Neural cell (in vitro differentiated cells): ENCODE measurements around the gene MEGF11. TPM values are rescaled to one million over a fixed set of nuclear protein-coding genes. Genes with fewer than 3 reads are reported as not detected.

ENCODE experiments used
- H2AFZ ChIP-seq: fragments of 200-600, 300-800 bp; sonication (generic), shearing (Covaris generic); 2 replicates; pipeline ENCODE4 v1.6.0; 2014; ENCODE audit warnings: low read depth, mild to moderate bottlenecking, antibody characterized with exemption, low read length, moderate library complexity
- H3F3A ChIP-seq: fragments of 200-600 bp; shearing (Covaris generic); 2 replicates; pipeline ENCODE4 v1.6.1; 2016; ENCODE audit warnings: mild to moderate bottlenecking, moderate library complexity, mixed read lengths, antibody characterized with exemption, low read length; ENCODE audit not compliant: insufficient read depth, poor library complexity, severe bottlenecking
- H3K27ac ChIP-seq: fragments of 200-600, 300-800 bp; sonication (generic), shearing (Covaris generic); 2 replicates; pipeline ENCODE4 v1.5.1; 2014; ENCODE audit warnings: mild to moderate bottlenecking, low read length, moderate library complexity
- H3K27me3 ChIP-seq: fragments of 300-800, 200-600 bp; sonication (generic), shearing (Covaris generic); 2 replicates; pipeline ENCODE4 v1.6.0; 2014; ENCODE audit warnings: mild to moderate bottlenecking, low read depth, low read length, moderate library complexity; ENCODE audit not compliant: insufficient read depth
- H3K36me3 ChIP-seq: fragments of 300-800, 200-600 bp; sonication (generic), shearing (Covaris generic); 2 replicates; pipeline ENCODE4 v1.5.1; 2014; ENCODE audit warnings: mild to moderate bottlenecking, antibody characterized with exemption, low read length, moderate library complexity; ENCODE audit not compliant: insufficient read depth
- H3K4me2 ChIP-seq: fragments of 300-800, 200-600 bp; sonication (generic), shearing (Covaris generic); 2 replicates; pipeline ENCODE4 v1.6.0; 2014; ENCODE audit warnings: mild to moderate bottlenecking, low read length
- H3K4me3 ChIP-seq: fragments of 300-800, 200-600 bp; sonication (generic), shearing (Covaris generic); 2 replicates; pipeline ENCODE4 v1.5.1; 2014; ENCODE audit warnings: mild to moderate bottlenecking, low read length, moderate library complexity
- H3K79me2 ChIP-seq: fragments of 200-600 bp; shearing (Covaris generic); replicated peaks from 2 replicates; pipeline ENCODE4 v1.6.0; 2014; ENCODE audit warnings: mild to moderate bottlenecking, low read length, moderate library complexity; ENCODE audit not compliant: insufficient read depth
- H3K9ac ChIP-seq: fragments of 300-800, 200-600 bp; sonication (generic), shearing (Covaris generic); 2 replicates; pipeline ENCODE4 v1.6.1; 2016; ENCODE audit warnings: mild to moderate bottlenecking, low read length, mixed read lengths
- H3K9me2 ChIP-seq: fragments of 200-600 bp; shearing (Covaris generic); 2 replicates; pipeline ENCODE4 v1.6.1; 2016; ENCODE audit warnings: mild to moderate bottlenecking, low read length, mixed read lengths; ENCODE audit not compliant: insufficient read depth
- H3K9me3 ChIP-seq: fragments of 200-600, 300-800 bp; sonication (generic), shearing (Covaris generic); 2 replicates; pipeline ENCODE4 v1.6.1; 2016; ENCODE audit warnings: mild to moderate bottlenecking, mixed run types, low read length, moderate library complexity, mixed read lengths
- H4K20me1 ChIP-seq: fragments of 200-600 bp; shearing (Covaris generic); 2 replicates; pipeline ENCODE4 v1.6.1; 2016; ENCODE audit warnings: mild to moderate bottlenecking, mixed run types; ENCODE audit not compliant: insufficient read depth
- CTCF ChIP-seq: fragments of 450-650 bp; IDR thresholded peaks from 2 replicates; pipeline ENCODE4 v1.5.1; 2014; ENCODE audit warnings: antibody characterized with exemption, mild to moderate bottlenecking, moderate library complexity; ENCODE audit not compliant: poor library complexity, severe bottlenecking
- EP300 ChIP-seq: fragments of 450-650 bp; conservative IDR thresholded peaks from 2 replicates; pipeline ENCODE4 v1.6.1; 2014; ENCODE audit warnings: antibody characterized with exemption, mild to moderate bottlenecking, moderate library complexity; ENCODE audit not compliant: poor library complexity, severe bottlenecking
- EZH2 ChIP-seq: fragments of 200-600, 300-800 bp; shearing (Covaris generic), sonication (generic); IDR thresholded peaks from 2 replicates; pipeline ENCODE4 v1.6.1; 2014; ENCODE audit warnings: antibody characterized with exemption, low read length, borderline replicate concordance, mild to moderate bottlenecking; ENCODE audit not compliant: insufficient read depth, poor library complexity, severe bottlenecking
- MXI1 ChIP-seq: fragments of 450-650 bp; conservative IDR thresholded peaks from 2 replicates; pipeline ENCODE4 v1.6.1; 2014; ENCODE audit warnings: antibody characterized with exemption, mild to moderate bottlenecking; ENCODE audit not compliant: poor library complexity, severe bottlenecking
- POLR2AphosphoS5 ChIP-seq: IDR thresholded peaks from 2 replicates; pipeline ENCODE4 v1.6.1; 2012
- RAD21 ChIP-seq: fragments of 450-650 bp; conservative IDR thresholded peaks from 2 replicates; pipeline ENCODE4 v1.6.1; 2014; ENCODE audit warnings: antibody characterized with exemption, mild to moderate bottlenecking, moderate library complexity
- REST ChIP-seq: IDR thresholded peaks from 2 replicates; pipeline ENCODE4 v1.6.1; 2012; ENCODE audit warnings: borderline replicate concordance
- SMC3 ChIP-seq: fragments of 450-650 bp; conservative IDR thresholded peaks from 2 replicates; pipeline ENCODE4 v1.6.1; 2014; ENCODE audit warnings: antibody characterized with exemption, mild to moderate bottlenecking, moderate library complexity; ENCODE audit not compliant: poor library complexity
- TAF1 ChIP-seq: IDR thresholded peaks from 2 replicates; pipeline ENCODE4 v1.6.1; 2012; ENCODE audit warnings: low read depth
- polyA plus RNA-seq: library from polyadenylated mRNA; depleted of rRNA; stranded (reverse); fragments of >200 nt; gene quantifications from 2 replicates; pipeline ENCODE4 v1.2.3, GENCODE V29; 2014

Gene MEGF11
- polyA plus RNA-seq, 1 donor from 2014 or later = 0.64 TPM

GRCh38 chr15:65931221-65931620 is 322.3 kb downstream of the MEGF11 start:
- H2AFZ ChIP-seq = no peak overlapping the region
- H3K27me3 ChIP-seq = no peaks in the 10 kb centered on the region
- no peaks in the 10 kb centered on the region for H3K36me3 ChIP-seq
- no peaks in the 10 kb centered on the region for H3K79me2 ChIP-seq
- H3K27ac ChIP-seq = no peak overlapping the region
- H3F3A ChIP-seq = no peaks in the 10 kb centered on the region
- no peak overlapping the region for H3K4me3 ChIP-seq
- H3K9ac ChIP-seq = no peak overlapping the region
- H3K9me2 ChIP-seq = no peaks in the 10 kb centered on the region
- H3K4me2 ChIP-seq = no peak overlapping the region
- H3K9me3 ChIP-seq = no peaks in the 10 kb centered on the region
- TF ChIP-seq TAF1 (no peak), CTCF (no peak), EP300 (no peak), EZH2 (no peak), RAD21 (no peak), POLR2AphosphoS5 (no peak), REST (no peak), MXI1 (no peak), SMC3 (no peak)
- no peaks in the 10 kb centered on the region for H4K20me1 ChIP-seq

- no peak overlapping the region for H3K4me3 ChIP-seq
- no peaks in the 10 kb centered on the region for H3K9me3 ChIP-seq
- no peaks in the 10 kb centered on the region for H3K9me2 ChIP-seq
- no peak overlapping the region for H2AFZ ChIP-seq
- TF ChIP-seq POLR2AphosphoS5 (no peak), MXI1 (no peak), REST (no peak)
- no peak overlapping the region for H3K27ac ChIP-seq
- H3K36me3 ChIP-seq = no peaks in the 10 kb centered on the region
- H3K27me3 ChIP-seq = no peaks in the 10 kb centered on the region
- no peaks in the 10 kb centered on the region for H3F3A ChIP-seq
- no peaks in the 10 kb centered on the region for H4K20me1 ChIP-seq
- H3K79me2 ChIP-seq = no peaks in the 10 kb centered on the region
- no peak overlapping the region for H3K4me2 ChIP-seq
- H3K9ac ChIP-seq = no peak overlapping the region
These were observed 323.4 kb downstream of the MEGF11 start for GRCh38 chr15:65930134-65930533.
